K562 (cell line): ENCODE measurements around the gene EPHB4. TPM values are rescaled to one million over a fixed set of nuclear protein-coding genes. Genes with fewer than 3 reads are reported as not detected.

Experiments used
- NR2C1 ChIP-seq, 2 experiments: fragments of 450-650 bp; IDR thresholded peaks; 2 replicates each; pipeline ENCODE4 v1.6.1; 2017; ENCODE audit warnings: mild to moderate bottlenecking in 2 of 2, antibody characterized with exemption in 1 of 2, inconsistent platforms in 1 of 2, missing compliant biosample characterization in 1 of 2, missing genetic modification characterization in 1 of 2
- REST ChIP-seq, 2 experiments: fragments of 450-650 bp; formaldehyde crosslinking in 1 of 2; IDR thresholded peaks; 2 replicates each; pipeline versions ENCODE4 v1.4.0 to v1.6.1; 2014 to 2020; ENCODE audit warnings: mild to moderate bottlenecking in 2 of 2, borderline replicate concordance in 1 of 2, low read depth in 1 of 2
- SMARCA4 ChIP-seq: fragments of 450-650 bp; IDR thresholded peaks from 2 replicates; pipeline ENCODE4 v1.6.1; 2016
- TBL1XR1 ChIP-seq, 2 experiments: IDR thresholded peaks; 2 replicates each; pipeline ENCODE4 v1.6.1; 2012; ENCODE audit warnings: improper control_type of control experiment in 2 of 2, low read length in 2 of 2, mild to moderate bottlenecking in 1 of 2
- polyA plus RNA-seq, 8 experiments: library from polyadenylated mRNA; depleted of rRNA in 4 of 8; stranded (reverse) in 5 of 8; unstranded in 3 of 8; fragments of >200 nt; fragmentation: Nextera tagmentation in 2 of 8; fragmentation: Illumina TruSeq in 1 of 8; extraction: Ambion mirVana in 2 of 8; extraction: Trizol in 1 of 8; gene quantifications; 2 replicates each; pipeline versions ENCODE4 v1.2.1 to v1.2.3, GENCODE V29; 2011 to 2014; ENCODE audit warnings: inconsistent platforms in 1 of 8, missing spikeins in 1 of 8
- total RNA-seq, 7 experiments: library from RNA; depleted of rRNA in 6 of 7; stranded (reverse); fragments of >200 nt in 6 of 7; fragmentation: Illumina TruSeq in 2 of 7; extraction: Trizol in 2 of 7; gene quantifications; 2 replicates each; pipeline versions ENCODE4 v1.2.1 to v1.2.3, GENCODE V29; 2011 to 2021; ENCODE audit warnings: low replicate concordance in 1 of 7

Gene EPHB4
- total and polyA plus RNA-seq, 9 of the 15 experiments (the other 6 are each of a cell fraction or from before 2014, with no cell fraction given), result 1.2 to 82.1 (median 37.9) TPM

DNA sequence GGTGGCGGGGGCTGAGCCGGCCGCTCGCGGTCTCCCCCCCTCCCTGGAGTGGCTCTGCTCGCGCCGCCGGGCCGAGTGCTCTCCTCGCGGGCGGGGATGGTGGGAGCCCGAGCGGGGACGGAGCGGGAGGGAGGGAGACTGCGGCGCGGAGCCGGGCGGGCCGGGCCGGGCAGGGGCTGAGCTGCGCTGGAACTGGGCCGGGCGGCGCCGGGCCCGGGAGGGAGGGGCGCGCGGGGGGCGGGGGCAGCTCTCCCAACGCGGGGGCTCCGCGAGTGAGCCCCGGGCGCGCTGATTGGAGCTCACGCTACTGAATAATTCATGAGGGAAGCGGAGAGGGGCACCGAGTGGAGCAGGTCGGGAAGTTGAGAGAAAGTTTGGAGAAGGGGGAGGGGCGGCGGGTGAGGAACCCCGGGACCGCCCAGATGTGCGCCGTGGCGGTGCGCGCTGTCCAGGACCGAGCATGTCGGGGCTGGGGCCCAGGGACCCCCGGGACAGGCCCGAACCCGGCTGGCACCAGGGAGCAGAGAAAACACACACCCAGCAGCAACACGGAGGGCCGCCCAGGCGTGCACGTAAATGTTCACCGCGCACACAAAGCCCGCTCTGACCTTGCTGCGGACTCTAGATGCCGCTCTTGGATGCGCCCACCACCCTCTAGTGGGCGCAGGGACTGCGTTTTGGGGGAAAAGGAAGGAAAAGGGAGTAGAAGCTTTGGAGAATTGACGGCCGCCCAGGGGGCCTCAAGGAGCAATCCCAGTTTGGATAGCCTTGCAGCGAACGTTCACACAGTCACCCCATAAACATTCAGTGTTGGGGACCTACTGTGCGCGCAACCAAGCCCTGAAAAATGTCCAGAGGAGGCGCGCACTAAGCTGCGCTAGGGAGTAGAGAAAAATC lies at the start of gene EPHB4 (continued):
- TF ChIP-seq REST (IDR thresholded peaks at IDR 0.05; ENCODE audit: borderline replicate concordance) (peak; percentile 51), REST (CRISPR knock-in tag; IDR thresholded peaks at IDR 0.05; ENCODE audit: low read depth) (0 out of 2 replicates have a peak, but pooled peaks have one; percentile 29), NR2C1 (IDR thresholded peaks at IDR 0.05) (peak; percentile 10; the same call in 1 of the 2 replicates), NR2C1 (tag; IDR thresholded peaks at IDR 0.05) (no peak), TBL1XR1 (IDR thresholded peaks at IDR 0.05; ENCODE audit: low read length in 2 of 2) (peak in 1 of 2 experiments; percentile 40; a peak in 1 of 4 replicates), SMARCA4 (peak; percentile 74)
